Neural cell (in vitro differentiated cells): Measurements from ENCODE around the gene WDR93. TPM values are rescaled to one million over a fixed set of nuclear protein-coding genes. Genes with fewer than 3 reads are reported as not detected.

Source experiments
- H2AFZ ChIP-seq: fragments of 200-600, 300-800 bp; sonication (generic), shearing (Covaris generic); 2 replicates; pipeline ENCODE4 v1.6.0; 2014; ENCODE audit warnings: low read depth, mild to moderate bottlenecking, antibody characterized with exemption, low read length, moderate library complexity
- H3F3A ChIP-seq: fragments of 200-600 bp; shearing (Covaris generic); 2 replicates; pipeline ENCODE4 v1.6.1; 2016; ENCODE audit warnings: mild to moderate bottlenecking, moderate library complexity, mixed read lengths, antibody characterized with exemption, low read length; ENCODE audit not compliant: insufficient read depth, poor library complexity, severe bottlenecking
- H3K27ac ChIP-seq: fragments of 200-600, 300-800 bp; sonication (generic), shearing (Covaris generic); 2 replicates; pipeline ENCODE4 v1.5.1; 2014; ENCODE audit warnings: mild to moderate bottlenecking, low read length, moderate library complexity
- H3K27me3 ChIP-seq: fragments of 300-800, 200-600 bp; sonication (generic), shearing (Covaris generic); 2 replicates; pipeline ENCODE4 v1.6.0; 2014; ENCODE audit warnings: mild to moderate bottlenecking, low read depth, low read length, moderate library complexity; ENCODE audit not compliant: insufficient read depth
- H3K36me3 ChIP-seq: fragments of 300-800, 200-600 bp; sonication (generic), shearing (Covaris generic); 2 replicates; pipeline ENCODE4 v1.5.1; 2014; ENCODE audit warnings: mild to moderate bottlenecking, antibody characterized with exemption, low read length, moderate library complexity; ENCODE audit not compliant: insufficient read depth
- H3K4me2 ChIP-seq: fragments of 300-800, 200-600 bp; sonication (generic), shearing (Covaris generic); 2 replicates; pipeline ENCODE4 v1.6.0; 2014; ENCODE audit warnings: mild to moderate bottlenecking, low read length
- H3K4me3 ChIP-seq: fragments of 300-800, 200-600 bp; sonication (generic), shearing (Covaris generic); 2 replicates; pipeline ENCODE4 v1.5.1; 2014; ENCODE audit warnings: mild to moderate bottlenecking, low read length, moderate library complexity
- H3K79me2 ChIP-seq: fragments of 200-600 bp; shearing (Covaris generic); replicated peaks from 2 replicates; pipeline ENCODE4 v1.6.0; 2014; ENCODE audit warnings: mild to moderate bottlenecking, low read length, moderate library complexity; ENCODE audit not compliant: insufficient read depth
- H3K9ac ChIP-seq: fragments of 300-800, 200-600 bp; sonication (generic), shearing (Covaris generic); 2 replicates; pipeline ENCODE4 v1.6.1; 2016; ENCODE audit warnings: mild to moderate bottlenecking, low read length, mixed read lengths
- H3K9me2 ChIP-seq: fragments of 200-600 bp; shearing (Covaris generic); 2 replicates; pipeline ENCODE4 v1.6.1; 2016; ENCODE audit warnings: mild to moderate bottlenecking, low read length, mixed read lengths; ENCODE audit not compliant: insufficient read depth
- H3K9me3 ChIP-seq: fragments of 200-600, 300-800 bp; sonication (generic), shearing (Covaris generic); 2 replicates; pipeline ENCODE4 v1.6.1; 2016; ENCODE audit warnings: mild to moderate bottlenecking, mixed run types, low read length, moderate library complexity, mixed read lengths
- H4K20me1 ChIP-seq: fragments of 200-600 bp; shearing (Covaris generic); 2 replicates; pipeline ENCODE4 v1.6.1; 2016; ENCODE audit warnings: mild to moderate bottlenecking, mixed run types; ENCODE audit not compliant: insufficient read depth
- EP300 ChIP-seq: fragments of 450-650 bp; conservative IDR thresholded peaks from 2 replicates; pipeline ENCODE4 v1.6.1; 2014; ENCODE audit warnings: antibody characterized with exemption, mild to moderate bottlenecking, moderate library complexity; ENCODE audit not compliant: poor library complexity, severe bottlenecking
- EZH2 ChIP-seq: fragments of 200-600, 300-800 bp; shearing (Covaris generic), sonication (generic); IDR thresholded peaks from 2 replicates; pipeline ENCODE4 v1.6.1; 2014; ENCODE audit warnings: antibody characterized with exemption, low read length, borderline replicate concordance, mild to moderate bottlenecking; ENCODE audit not compliant: insufficient read depth, poor library complexity, severe bottlenecking
- MXI1 ChIP-seq: fragments of 450-650 bp; conservative IDR thresholded peaks from 2 replicates; pipeline ENCODE4 v1.6.1; 2014; ENCODE audit warnings: antibody characterized with exemption, mild to moderate bottlenecking; ENCODE audit not compliant: poor library complexity, severe bottlenecking
- POLR2AphosphoS5 ChIP-seq: IDR thresholded peaks from 2 replicates; pipeline ENCODE4 v1.6.1; 2012
- RAD21 ChIP-seq: fragments of 450-650 bp; conservative IDR thresholded peaks from 2 replicates; pipeline ENCODE4 v1.6.1; 2014; ENCODE audit warnings: antibody characterized with exemption, mild to moderate bottlenecking, moderate library complexity
- SMC3 ChIP-seq: fragments of 450-650 bp; conservative IDR thresholded peaks from 2 replicates; pipeline ENCODE4 v1.6.1; 2014; ENCODE audit warnings: antibody characterized with exemption, mild to moderate bottlenecking, moderate library complexity; ENCODE audit not compliant: poor library complexity
- TAF1 ChIP-seq: IDR thresholded peaks from 2 replicates; pipeline ENCODE4 v1.6.1; 2012; ENCODE audit warnings: low read depth
- polyA plus RNA-seq: library from polyadenylated mRNA; depleted of rRNA; stranded (reverse); fragments of >200 nt; gene quantifications from 2 replicates; pipeline ENCODE4 v1.2.3, GENCODE V29; 2014
- TF ChIP-seq, protein P1 (sequence below): IDR thresholded peaks from 2 replicates; pipeline ENCODE4 v1.6.1; 2012; ENCODE audit warnings: borderline replicate concordance
- TF ChIP-seq, protein P2 (sequence below): fragments of 450-650 bp; IDR thresholded peaks from 2 replicates; pipeline ENCODE4 v1.5.1; 2014; ENCODE audit warnings: antibody characterized with exemption, mild to moderate bottlenecking, moderate library complexity; ENCODE audit not compliant: poor library complexity, severe bottlenecking

Gene WDR93
- polyA plus RNA-seq, 1 donor from 2014 or later, result 0.41 TPM

DNA sequence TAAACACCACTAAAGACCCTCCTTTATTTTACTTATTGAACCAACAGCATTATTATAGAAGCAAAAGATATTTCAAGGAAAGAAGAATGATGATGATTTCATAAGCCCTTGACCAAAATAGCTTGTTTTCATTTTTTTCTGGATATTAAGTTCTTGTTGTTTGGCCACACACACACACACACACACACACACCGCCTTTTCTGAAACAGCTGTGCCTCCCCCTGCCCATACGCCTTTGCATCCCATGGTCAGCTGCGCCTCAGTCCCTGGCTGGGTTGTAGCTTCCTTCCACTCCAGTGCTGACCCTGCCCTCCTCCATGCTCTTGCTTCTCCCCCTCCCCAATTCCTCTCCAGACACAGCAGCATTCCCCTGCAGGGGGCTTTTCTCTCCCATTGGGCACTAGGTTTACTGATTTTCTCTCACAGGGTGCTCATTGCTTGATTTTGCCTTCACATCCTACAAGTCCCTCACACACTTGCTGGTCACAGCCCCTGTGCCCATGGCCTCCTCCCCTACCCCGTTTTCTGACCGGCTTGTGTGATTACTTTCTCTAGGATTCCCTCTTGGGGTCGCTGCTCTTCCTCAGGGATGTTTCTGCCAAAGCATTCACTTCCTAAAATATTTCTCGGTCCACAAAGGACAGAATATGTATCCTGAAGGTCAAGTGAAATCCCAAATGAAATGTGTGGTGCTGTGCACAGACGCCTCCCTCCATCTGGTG, 42.0 kb downstream of the WDR93 start:
- Histone ChIP-seq H3K4me2 (no peak overlapping the region), H3K79me2 (no peaks in the 10 kb centered on the region), H2AFZ (no peak overlapping the region), H3K4me3 (no peak overlapping the region), H3F3A (no peaks in the 10 kb centered on the region), H3K9me3 (no peaks in the 10 kb centered on the region), H3K9me2 (no peaks in the 10 kb centered on the region), H3K36me3 (no peaks in the 10 kb centered on the region), H4K20me1 (no peaks in the 10 kb centered on the region), H3K9ac (no peak overlapping the region), H3K27me3 (no peaks in the 10 kb centered on the region), H3K27ac (no peak overlapping the region)
- TF ChIP-seq SMC3 (no peak), EZH2 (no peak), MXI1 (no peak), RAD21 (no peak), TAF1 (no peak), EP300 (no peak), POLR2AphosphoS5 (no peak)
- TF ChIP-seq, protein P1, sequence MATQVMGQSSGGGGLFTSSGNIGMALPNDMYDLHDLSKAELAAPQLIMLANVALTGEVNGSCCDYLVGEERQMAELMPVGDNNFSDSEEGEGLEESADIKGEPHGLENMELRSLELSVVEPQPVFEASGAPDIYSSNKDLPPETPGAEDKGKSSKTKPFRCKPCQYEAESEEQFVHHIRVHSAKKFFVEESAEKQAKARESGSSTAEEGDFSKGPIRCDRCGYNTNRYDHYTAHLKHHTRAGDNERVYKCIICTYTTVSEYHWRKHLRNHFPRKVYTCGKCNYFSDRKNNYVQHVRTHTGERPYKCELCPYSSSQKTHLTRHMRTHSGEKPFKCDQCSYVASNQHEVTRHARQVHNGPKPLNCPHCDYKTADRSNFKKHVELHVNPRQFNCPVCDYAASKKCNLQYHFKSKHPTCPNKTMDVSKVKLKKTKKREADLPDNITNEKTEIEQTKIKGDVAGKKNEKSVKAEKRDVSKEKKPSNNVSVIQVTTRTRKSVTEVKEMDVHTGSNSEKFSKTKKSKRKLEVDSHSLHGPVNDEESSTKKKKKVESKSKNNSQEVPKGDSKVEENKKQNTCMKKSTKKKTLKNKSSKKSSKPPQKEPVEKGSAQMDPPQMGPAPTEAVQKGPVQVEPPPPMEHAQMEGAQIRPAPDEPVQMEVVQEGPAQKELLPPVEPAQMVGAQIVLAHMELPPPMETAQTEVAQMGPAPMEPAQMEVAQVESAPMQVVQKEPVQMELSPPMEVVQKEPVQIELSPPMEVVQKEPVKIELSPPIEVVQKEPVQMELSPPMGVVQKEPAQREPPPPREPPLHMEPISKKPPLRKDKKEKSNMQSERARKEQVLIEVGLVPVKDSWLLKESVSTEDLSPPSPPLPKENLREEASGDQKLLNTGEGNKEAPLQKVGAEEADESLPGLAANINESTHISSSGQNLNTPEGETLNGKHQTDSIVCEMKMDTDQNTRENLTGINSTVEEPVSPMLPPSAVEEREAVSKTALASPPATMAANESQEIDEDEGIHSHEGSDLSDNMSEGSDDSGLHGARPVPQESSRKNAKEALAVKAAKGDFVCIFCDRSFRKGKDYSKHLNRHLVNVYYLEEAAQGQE, result no peak
- TF ChIP-seq, protein P2, sequence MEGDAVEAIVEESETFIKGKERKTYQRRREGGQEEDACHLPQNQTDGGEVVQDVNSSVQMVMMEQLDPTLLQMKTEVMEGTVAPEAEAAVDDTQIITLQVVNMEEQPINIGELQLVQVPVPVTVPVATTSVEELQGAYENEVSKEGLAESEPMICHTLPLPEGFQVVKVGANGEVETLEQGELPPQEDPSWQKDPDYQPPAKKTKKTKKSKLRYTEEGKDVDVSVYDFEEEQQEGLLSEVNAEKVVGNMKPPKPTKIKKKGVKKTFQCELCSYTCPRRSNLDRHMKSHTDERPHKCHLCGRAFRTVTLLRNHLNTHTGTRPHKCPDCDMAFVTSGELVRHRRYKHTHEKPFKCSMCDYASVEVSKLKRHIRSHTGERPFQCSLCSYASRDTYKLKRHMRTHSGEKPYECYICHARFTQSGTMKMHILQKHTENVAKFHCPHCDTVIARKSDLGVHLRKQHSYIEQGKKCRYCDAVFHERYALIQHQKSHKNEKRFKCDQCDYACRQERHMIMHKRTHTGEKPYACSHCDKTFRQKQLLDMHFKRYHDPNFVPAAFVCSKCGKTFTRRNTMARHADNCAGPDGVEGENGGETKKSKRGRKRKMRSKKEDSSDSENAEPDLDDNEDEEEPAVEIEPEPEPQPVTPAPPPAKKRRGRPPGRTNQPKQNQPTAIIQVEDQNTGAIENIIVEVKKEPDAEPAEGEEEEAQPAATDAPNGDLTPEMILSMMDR, result no peak

- no peaks in the 10 kb centered on the region for H3K27me3 ChIP-seq
- no peak overlapping the region for H3K4me2 ChIP-seq
- no peak overlapping the region for H3K27ac ChIP-seq
- H3K9me3 ChIP-seq, result no peaks in the 10 kb centered on the region
- TF ChIP-seq SMC3 (no peak), EP300 (no peak), POLR2AphosphoS5 (no peak), TAF1 (no peak), RAD21 (no peak), MXI1 (no peak), EZH2 (no peak)
- TF ChIP-seq, protein P1, result no peak
- TF ChIP-seq, protein P2, result no peak
- H3K9ac ChIP-seq, result no peak overlapping the region
- H3K4me3 ChIP-seq, result no peak overlapping the region
- no peaks in the 10 kb centered on the region for H4K20me1 ChIP-seq
- H3K9me2 ChIP-seq, result no peaks in the 10 kb centered on the region
- H3K36me3 ChIP-seq, result no peaks in the 10 kb centered on the region
- no peaks in the 10 kb centered on the region for H3K79me2 ChIP-seq
- H2AFZ ChIP-seq, result no peak overlapping the region
- no peaks in the 10 kb centered on the region for H3F3A ChIP-seq
Measured at GRCh38 chr15:89735773-89736172, 45.2 kb downstream of the WDR93 start.
